KG1 (cell line): ENCODE data around the gene SMIM1.

Source experiments
- DNase-seq: peaks from one replicate; lab custom pipeline; 2025; lab: John Stamatoyannopoulos, UW

SMIM1 gene

GRCh38 chr1:3772715-3773571 is at the start of gene SMIM1:
Gene SMIM1, plus strand, starts transcription at chr1:3772749. Its CDS starts 2,625 bp downstream, at chr1:3775374.
- no peak for DNase-seq

DNA sequence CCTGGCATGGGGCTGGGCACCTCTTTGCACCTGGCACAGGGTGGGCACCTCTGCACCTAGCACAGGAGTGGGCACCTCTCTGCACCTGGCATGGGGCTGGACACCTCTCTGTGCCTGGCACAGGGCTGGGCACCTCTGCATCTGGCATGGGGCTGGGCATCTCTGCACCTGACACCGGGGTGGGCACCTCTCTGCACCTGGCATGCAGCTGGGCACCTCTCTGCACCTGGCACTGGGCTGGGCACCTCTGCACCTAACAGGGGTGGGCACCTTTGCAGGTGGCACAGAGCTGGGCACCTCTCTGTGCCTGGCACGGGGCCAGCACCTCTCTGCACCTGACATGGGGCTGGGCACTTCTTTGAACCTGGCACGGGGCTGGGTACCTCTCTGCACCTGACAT is 49.7 kb upstream of the SMIM1 start:
- no peak for DNase-seq

GRCh38 chr1:3724416-3725030 is 48.0 kb upstream of the SMIM1 start:
- DNase-seq: peak; percentile 27

DNA sequence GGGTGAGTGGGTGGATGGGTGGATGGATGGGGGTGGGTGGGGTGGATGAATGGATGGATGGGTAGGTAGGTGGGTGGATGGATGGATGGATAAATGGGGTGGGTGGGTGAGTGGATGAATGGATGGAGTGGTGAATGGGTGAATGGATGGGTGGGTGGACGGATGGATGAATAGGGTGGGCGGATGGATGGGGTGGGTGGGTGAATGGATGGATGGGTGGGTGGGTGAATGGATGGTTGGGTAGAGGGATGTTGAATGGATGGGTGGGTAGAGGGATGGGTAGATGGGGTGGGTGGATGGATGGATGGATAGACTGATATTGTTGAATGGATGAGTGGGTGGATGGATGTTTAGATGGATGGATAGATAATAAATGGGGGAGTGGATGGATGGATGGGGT is 47.2 kb upstream of the SMIM1 start:
- DNase-seq: no peak

DNA sequence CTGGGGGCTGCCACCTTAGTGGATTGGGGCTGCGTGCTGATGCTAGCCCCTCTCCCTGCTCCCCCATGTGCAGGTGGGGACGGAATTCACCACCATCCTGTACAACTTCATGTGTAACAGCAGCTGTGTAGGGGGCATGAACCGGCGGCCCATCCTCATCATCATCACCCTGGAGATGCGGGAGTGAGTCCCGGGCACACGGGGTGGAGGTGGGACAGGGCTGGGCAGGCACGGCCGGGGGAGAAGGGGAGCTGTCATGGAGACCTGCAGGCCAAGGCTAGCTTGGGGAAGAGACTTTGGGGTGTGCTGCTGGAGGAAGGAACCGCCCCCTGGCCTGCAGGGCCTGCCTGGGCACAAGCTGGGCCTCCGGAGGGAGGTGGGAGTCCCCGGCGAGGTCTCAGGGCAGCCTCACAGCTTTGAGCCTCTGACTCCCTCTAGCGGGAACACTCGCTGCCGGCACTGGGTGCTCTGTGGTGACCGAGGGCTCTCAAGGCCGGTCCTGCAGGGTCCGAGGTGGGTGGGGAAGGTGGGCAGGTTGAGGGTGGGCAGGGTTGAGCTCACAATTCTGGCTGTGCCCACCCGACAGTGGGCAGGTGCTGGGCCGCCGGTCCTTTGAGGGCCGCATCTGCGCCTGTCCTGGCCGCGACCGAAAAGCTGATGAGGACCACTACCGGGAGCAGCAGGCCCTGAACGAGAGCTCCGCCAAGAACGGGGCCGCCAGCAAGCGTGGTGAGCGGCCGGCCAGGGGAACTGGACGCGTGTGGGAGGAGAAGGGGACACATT is 45.3 kb upstream of the SMIM1 start:
- DNase-seq: no peak

- DNase-seq: no peak
Observed at GRCh38 chr1:3727825-3728776, 44.4 kb upstream of the SMIM1 start.

GRCh38 chr1:3729594-3730542 is 42.7 kb upstream of the SMIM1 start:
- no peak for DNase-seq

- DNase-seq: no peak
Observed at GRCh38 chr1:3730543-3731247, 41.9 kb upstream of the SMIM1 start.

DNA sequence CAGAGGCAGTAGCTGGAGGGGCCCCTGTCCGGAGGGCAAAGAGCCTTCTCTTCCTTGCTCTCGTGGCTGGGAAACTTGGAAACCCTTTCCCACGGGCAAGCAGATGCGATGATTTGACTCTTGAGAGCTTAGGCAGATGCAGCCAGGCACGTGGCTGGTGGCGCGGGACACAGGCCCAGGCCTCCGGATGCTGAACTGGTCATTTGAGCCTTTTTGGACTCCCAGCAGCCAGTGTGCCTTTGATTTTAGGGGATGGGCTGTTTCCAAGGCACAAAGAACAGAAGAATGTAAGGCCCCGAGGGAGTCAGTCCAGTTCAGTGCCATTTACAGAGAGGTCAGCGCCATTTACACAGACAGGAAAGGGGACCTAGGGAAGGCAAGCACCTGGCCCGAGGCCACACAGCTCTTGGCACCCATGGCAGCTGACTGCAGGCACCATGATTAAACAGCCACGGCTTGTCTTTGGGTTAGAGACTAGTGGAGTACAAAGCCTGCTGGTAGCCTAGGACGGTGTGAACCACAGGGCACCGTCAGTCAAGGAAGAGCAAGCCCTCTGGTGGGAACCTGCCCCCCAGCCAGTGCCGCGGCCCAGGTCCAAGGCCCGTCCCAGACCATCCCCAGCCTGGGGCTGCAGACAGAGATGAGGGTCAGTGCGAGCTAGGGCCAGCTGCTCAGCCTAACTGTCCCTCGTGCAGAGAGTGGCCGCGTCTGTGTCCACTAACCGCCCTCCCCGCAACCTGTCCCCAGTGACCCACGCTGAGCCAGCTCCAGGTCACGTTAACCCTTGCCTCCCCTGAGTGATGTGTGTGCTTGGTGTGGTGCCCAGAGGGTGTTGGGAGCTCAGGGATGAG is 40.7 kb upstream of the SMIM1 start:
- no peak for DNase-seq

GRCh38 chr1:3732434-3733093 is 40.0 kb upstream of the SMIM1 start:
- no peak for DNase-seq

- DNase-seq: no peak
Observed at GRCh38 chr1:3733094-3733882, 39.3 kb upstream of the SMIM1 start.

DNA sequence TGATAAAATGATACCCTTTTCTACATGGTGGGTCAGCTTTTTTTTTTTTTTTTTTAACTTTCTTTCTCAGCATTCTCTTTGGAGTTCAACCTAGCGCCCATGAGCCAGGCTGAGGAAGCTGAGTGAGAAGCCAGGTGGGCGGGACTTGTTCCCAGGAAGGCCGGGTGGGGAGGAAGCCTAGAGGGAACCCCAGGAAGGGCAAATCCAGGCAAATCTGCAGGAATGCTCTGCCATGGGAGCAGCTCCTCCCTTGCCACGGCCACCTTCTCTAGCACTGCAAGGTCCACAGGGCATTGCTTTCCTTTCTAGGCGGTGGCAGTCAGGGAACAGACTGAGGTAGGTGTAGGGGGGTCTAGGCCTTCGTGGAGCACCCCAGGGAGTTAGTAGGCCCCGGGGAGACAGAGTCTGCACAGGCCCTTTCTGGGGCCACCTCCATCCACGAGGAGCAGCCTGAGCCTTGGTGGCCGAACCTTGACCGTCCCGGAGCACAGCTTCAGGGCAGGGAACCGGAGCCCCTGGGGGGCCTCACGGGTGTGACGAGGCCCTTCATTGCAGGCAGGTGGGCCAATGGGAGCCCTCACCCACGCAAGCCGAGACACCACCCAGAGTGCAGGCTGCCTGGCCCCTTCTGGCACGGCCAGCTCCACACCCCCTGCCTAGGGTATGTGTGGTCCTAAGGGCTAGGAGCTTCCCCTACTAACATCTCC is 38.5 kb upstream of the SMIM1 start:
- DNase-seq: no peak

GRCh38 chr1:3734602-3735001 is 37.9 kb upstream of the SMIM1 start:
- DNase-seq: no peak

DNA sequence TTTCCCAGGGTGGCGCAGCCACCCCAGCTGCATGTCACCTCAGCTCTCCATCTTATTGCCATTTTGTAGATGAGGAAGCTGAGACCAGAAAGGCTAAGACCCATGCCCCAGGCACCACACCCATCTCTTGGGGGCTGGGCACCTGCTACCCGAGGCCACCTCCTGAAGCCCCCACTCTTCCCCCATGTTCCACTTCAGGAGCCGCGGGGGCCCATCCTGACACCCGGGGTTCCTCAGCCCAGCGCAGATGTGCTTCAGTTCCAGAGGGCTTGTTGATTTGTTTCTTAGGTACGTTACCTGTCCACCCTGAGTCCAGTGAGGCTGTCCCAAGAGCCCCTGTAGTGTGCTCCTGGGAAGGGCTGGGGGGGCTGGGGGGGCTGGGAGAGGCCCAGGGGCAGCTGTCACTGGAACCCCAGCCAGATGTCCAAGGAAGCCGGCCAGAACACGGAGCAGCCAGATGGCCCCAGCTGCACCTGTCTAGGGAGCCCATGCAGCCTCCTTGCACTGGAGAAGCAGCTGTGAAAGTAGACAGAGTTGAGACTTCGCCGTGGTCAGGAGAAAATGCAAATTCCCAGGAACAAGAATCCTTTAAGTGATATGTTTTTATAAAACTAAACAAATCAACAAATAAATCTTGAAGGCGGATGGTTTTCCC is 37.4 kb upstream of the SMIM1 start:
- no peak for DNase-seq

GRCh38 chr1:3735688-3736087 is 36.9 kb upstream of the SMIM1 start:
- no peak for DNase-seq

DNA sequence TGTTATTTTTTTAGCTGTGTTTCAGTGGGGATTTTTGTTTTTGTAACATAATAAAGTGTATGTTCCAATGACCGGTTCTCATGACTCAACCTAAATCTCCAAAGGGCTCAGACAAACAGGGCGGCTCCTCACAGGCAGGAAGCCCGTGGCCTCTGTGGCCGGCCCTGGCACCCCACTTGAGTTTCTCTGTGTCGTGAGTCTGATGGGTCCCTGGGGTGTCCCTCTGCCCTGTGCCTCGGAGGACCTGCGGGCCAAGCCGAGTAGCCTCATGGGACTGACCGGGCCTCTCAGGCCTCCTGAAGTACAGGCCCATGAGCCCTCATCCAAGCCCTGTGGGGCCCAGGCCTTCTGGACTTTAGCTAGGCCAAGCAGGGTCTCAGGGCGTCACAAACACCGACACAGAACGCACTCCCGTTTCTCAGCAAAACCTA is 36.4 kb upstream of the SMIM1 start:
- no peak for DNase-seq
